SK-N-SH (cell line): ENCODE data around the gene CRISP3. TPM values are rescaled to one million over a fixed set of nuclear protein-coding genes. Genes with fewer than 3 reads are reported as not detected.

Source experiments
- CTCF ChIA-PET: fragments of 300-600, 350-600 bp; formaldehyde crosslinking; extraction: SDS; loops from one replicate; lab custom pipeline; 2021; lab: Yijun Ruan, JAX
- POLR2A ChIA-PET: fragments of 350-600 bp; sonication (Branson Sonifier 250); formaldehyde crosslinking; extraction: SDS; loops from one replicate; lab custom pipeline; 2020; ENCODE audit warnings: antibody characterized with exemption, inconsistent platforms; lab: Yijun Ruan, JAX
- DNase-seq: peaks from one replicate; pipeline ENCODE4 v3.0.0; 2012
- H2AFZ ChIP-seq: fragments of 200-600 bp; sonication (generic); 2 replicates; pipeline ENCODE4 v1.8.1; 2016; ENCODE audit warnings: antibody characterized with exemption, mild to moderate bottlenecking, low read depth
- H3F3A ChIP-seq: fragments of 200-600 bp; sonication (generic); replicated peaks from 2 replicates; pipeline ENCODE3; 2016; ENCODE audit warnings: antibody characterized with exemption, mild to moderate bottlenecking; ENCODE audit not compliant: insufficient read depth
- H3K27ac ChIP-seq, 2 experiments: fragments of 200-500 bp in 1 of 2; fragments of 200-600 bp in 1 of 2; sonication (Bioruptor generic) in 1 of 2; sonication (generic), shearing (Covaris generic) in 1 of 2; 2 replicates each; pipeline versions ENCODE4 v1.5.1 to v1.6.1; 2014 to 2016; ENCODE audit warnings: low read depth in 2 of 2, inconsistent platforms in 1 of 2, low read length in 1 of 2, mild to moderate bottlenecking in 1 of 2, mixed read lengths in 1 of 2
- H3K27me3 ChIP-seq: fragments of 200-600 bp; sonication (generic), shearing (Covaris generic); 2 replicates; pipeline ENCODE4 v1.6.1; 2016; ENCODE audit warnings: mixed run types; ENCODE audit not compliant: insufficient read depth
- H3K36me3 ChIP-seq, 2 experiments: fragments of 200-500 bp in 1 of 2; fragments of 200-600 bp in 1 of 2; sonication (Bioruptor generic) in 1 of 2; sonication (generic) in 1 of 2; replicated peaks in 1 of 2; 2 replicates each; pipeline versions ENCODE3 to v1.5.1; 2014 to 2016; ENCODE audit warnings: low read length in 1 of 2, mild to moderate bottlenecking in 1 of 2; ENCODE audit not compliant: insufficient read depth in 2 of 2, control insufficient read depth in 1 of 2
- H3K4me1 ChIP-seq, 2 experiments: fragments of 200-500 bp in 1 of 2; fragments of 200-600 bp in 1 of 2; sonication (Bioruptor generic) in 1 of 2; sonication (generic), shearing (Covaris generic) in 1 of 2; 2 replicates each; pipeline versions ENCODE4 v1.5.1 to v1.6.1; 2014 to 2016; ENCODE audit warnings: low read depth in 1 of 2, low read length in 1 of 2, mixed run types in 1 of 2; ENCODE audit not compliant: insufficient read depth in 2 of 2, control insufficient read depth in 1 of 2
- H3K4me2 ChIP-seq: fragments of 200-600 bp; sonication (generic), shearing (Covaris generic); 2 replicates; pipeline ENCODE4 v1.6.1; 2017; ENCODE audit warnings: mixed run types
- H3K4me3 ChIP-seq, 2 experiments: fragments of 200-500 bp in 1 of 2; fragments of 200-600 bp in 1 of 2; sonication (Bioruptor generic) in 1 of 2; sonication (generic), shearing (Covaris generic) in 1 of 2; 2 replicates each; pipeline versions ENCODE4 v1.5.1 to v1.8.1; 2014 to 2016; ENCODE audit warnings: low read depth in 2 of 2, inconsistent platforms in 1 of 2, low read length in 1 of 2, mild to moderate bottlenecking in 1 of 2, mixed read lengths in 1 of 2, moderate library complexity in 1 of 2
- H3K79me2 ChIP-seq: fragments of 200-600 bp; sonication (generic); 2 replicates; pipeline ENCODE4 v1.8.1; 2017; ENCODE audit warnings: mild to moderate bottlenecking; ENCODE audit not compliant: insufficient read depth
- H3K9ac ChIP-seq: fragments of 200-600 bp; sonication (generic); 2 replicates; pipeline ENCODE4 v1.6.1; 2017; ENCODE audit warnings: mixed run types
- H3K9me2 ChIP-seq: fragments of 200-600 bp; sonication (generic); 2 replicates; pipeline ENCODE4 v1.6.1; 2017; ENCODE audit warnings: mixed run types
- H3K9me3 ChIP-seq: fragments of 200-600 bp; sonication (generic); 2 replicates; pipeline ENCODE4 v1.6.1; 2017; ENCODE audit warnings: mixed run types, mild to moderate bottlenecking, moderate library complexity
- H4K20me1 ChIP-seq: fragments of 200-600 bp; sonication (generic); 2 replicates; pipeline ENCODE4 v1.6.1; 2017; ENCODE audit warnings: mild to moderate bottlenecking, mixed run types; ENCODE audit not compliant: insufficient read depth
- CHD2 ChIP-seq: fragments of 150-350 bp; IDR thresholded peaks from 2 replicates; pipeline ENCODE4 v1.6.1; 2018; ENCODE audit warnings: low read length; ENCODE audit not compliant: partially characterized antibody
- EP300 ChIP-seq, 2 experiments: IDR thresholded peaks; 2 replicates each; pipeline versions ENCODE4 v1.4.0 to v1.6.1; 2012; ENCODE audit warnings: borderline replicate concordance in 1 of 2, low read depth in 1 of 2, low read length in 1 of 2
- EZH2phosphoT487 ChIP-seq: fragments of 200-600 bp; sonication (generic); IDR thresholded peaks from 2 replicates; pipeline ENCODE4 v1.6.1; 2017; ENCODE audit warnings: low read depth, mixed run types, mild to moderate bottlenecking, antibody characterized with exemption, moderate library complexity, borderline replicate concordance
- FOSL2 ChIP-seq: IDR thresholded peaks from 2 replicates; pipeline ENCODE4 v1.4.0; 2012; ENCODE audit warnings: low read depth, mild to moderate bottlenecking, moderate library complexity, borderline replicate concordance
- GABPA ChIP-seq: IDR thresholded peaks from 2 replicates; pipeline ENCODE4 v1.4.0; 2012; ENCODE audit warnings: low read depth, mild to moderate bottlenecking
- GATA2 ChIP-seq: sonication (generic); formaldehyde crosslinking; IDR thresholded peaks from 2 replicates; pipeline ENCODE4 v1.5.0; 2020; ENCODE audit warnings: mild to moderate bottlenecking, missing genetic modification reagents
- MEF2A ChIP-seq: IDR thresholded peaks from 2 replicates; pipeline ENCODE4 v1.4.0; 2012; ENCODE audit warnings: low read depth, borderline replicate concordance
- NFIC ChIP-seq: IDR thresholded peaks from 2 replicates; pipeline ENCODE4 v1.4.0; 2012; ENCODE audit warnings: borderline replicate concordance
- RAD21 ChIP-seq: IDR thresholded peaks from 2 replicates; pipeline ENCODE4 v1.6.1; 2012; ENCODE audit warnings: mild to moderate bottlenecking, low read length
- RCOR1 ChIP-seq: fragments of 150-350 bp; IDR thresholded peaks from 2 replicates; pipeline ENCODE4 v1.6.1; 2017; ENCODE audit warnings: antibody characterized with exemption, low read length
- REST ChIP-seq: IDR thresholded peaks from 2 replicates; pipeline ENCODE4 v1.6.1; 2012; ENCODE audit warnings: mild to moderate bottlenecking, low read depth, low read length, moderate library complexity
- RFX5 ChIP-seq: IDR thresholded peaks from 2 replicates; pipeline ENCODE4 v1.6.1; 2012; ENCODE audit warnings: mild to moderate bottlenecking, improper control_type of control experiment, low read length
- RXRA ChIP-seq: IDR thresholded peaks from 2 replicates; pipeline ENCODE4 v1.4.0; 2012; ENCODE audit warnings: low read depth, mild to moderate bottlenecking, borderline replicate concordance
- SMC3 ChIP-seq: IDR thresholded peaks from 2 replicates; pipeline ENCODE4 v1.6.1; 2012; ENCODE audit warnings: low read depth, low read length, improper control_type of control experiment
- TEAD4 ChIP-seq: IDR thresholded peaks from 2 replicates; pipeline ENCODE4 v1.4.0; 2012; ENCODE audit warnings: mild to moderate bottlenecking, borderline replicate concordance; ENCODE audit not compliant: insufficient read depth
- USF2 ChIP-seq: fragments of 150-350 bp; IDR thresholded peaks from 2 replicates; pipeline ENCODE4 v1.6.1; 2017; ENCODE audit warnings: antibody characterized with exemption, low read length, low read depth, borderline replicate concordance
- YY1 ChIP-seq: IDR thresholded peaks from 2 replicates; pipeline ENCODE4 v1.4.0; 2012; ENCODE audit warnings: low read depth, mild to moderate bottlenecking
- WGBS: methylation state at CpG from one replicate; pipeline ENCODE4 v1.1.6; 2017; ENCODE audit warnings: low lambda C conversion rate; 5-methylcytosine and 5-hydroxymethylcytosine counted together
- polyA plus RNA-seq, 3 experiments: library from polyadenylated mRNA; depleted of rRNA; stranded (reverse); fragments of >200 nt; gene quantifications; 2 replicates each; pipeline ENCODE4 v1.2.3, GENCODE V29; 2012

The CRISP3 gene
- polyA plus RNA-seq, 1 of the 3 experiments (the other 2 are of a cell fraction): not detected

- H2AFZ ChIP-seq: no peak within 1 kb of the TSS
- TF ChIP-seq USF2: no peak
- H3K9ac ChIP-seq: no peak within 1 kb of the TSS
- DNase-seq: peak; percentile 1
- 12% methylated on average over 21 of the region's 26 CpGs for WGBS
- H4K20me1 ChIP-seq: no peaks in the 10 kb centered on the region
- H3K27me3 ChIP-seq: no peaks in the 10 kb centered on the region
- H3K4me3 ChIP-seq: no peak within 1 kb of the TSS
- H3K27ac ChIP-seq: no peak within 1 kb of the TSS
- ChIA-PET POLR2A (no interaction called here), CTCF (no interaction called here)
- no peaks in the 10 kb centered on the region for H3K79me2 ChIP-seq
- H3F3A ChIP-seq: no peaks in the 10 kb centered on the region
- H3K36me3 ChIP-seq: no peaks in the 10 kb centered on the region
- no peaks in the 10 kb centered on the region for H3K9me3 ChIP-seq
- H3K4me1 ChIP-seq: no peaks in the 10 kb centered on the region
- peak within 1 kb of the TSS; percentile 33; the same call in 1 of the 2 replicates for H3K4me2 ChIP-seq
- H3K9me2 ChIP-seq: no peaks in the 10 kb centered on the region
Measured at GRCh38 chr6:49713346-49713745, 30.8 kb downstream of the CRISP3 start, which contains the start of gene CRISP2. TSS of gene CRISP2 (minus strand) at chr6:49713543. CDS start at chr6:49709196, 4,347 bp downstream.

GRCh38 chr6:49698478-49698877, 45.7 kb downstream of the CRISP3 start:
- Histone ChIP-seq H3K9ac (no peak overlapping the region), H3K27ac (no peak overlapping the region), H3K36me3 (no peaks in the 10 kb centered on the region), H3K4me2 (no peak overlapping the region), H3K4me1 (no peaks in the 10 kb centered on the region), H3K27me3 (no peaks in the 10 kb centered on the region), H3F3A (no peaks in the 10 kb centered on the region), H3K4me3 (no peak overlapping the region), H2AFZ (no peak overlapping the region), H3K79me2 (no peaks in the 10 kb centered on the region), H3K9me3 (no peaks in the 10 kb centered on the region), H4K20me1 (no peaks in the 10 kb centered on the region), H3K9me2 (no peaks in the 10 kb centered on the region)
- DNase-seq: no peak
- ChIA-PET POLR2A (no interaction called here), CTCF (no interaction called here)
- no peak for TF ChIP-seq GABPA
- TF ChIP-seq RCOR1: no peak
- TF ChIP-seq RAD21: no peak

DNA sequence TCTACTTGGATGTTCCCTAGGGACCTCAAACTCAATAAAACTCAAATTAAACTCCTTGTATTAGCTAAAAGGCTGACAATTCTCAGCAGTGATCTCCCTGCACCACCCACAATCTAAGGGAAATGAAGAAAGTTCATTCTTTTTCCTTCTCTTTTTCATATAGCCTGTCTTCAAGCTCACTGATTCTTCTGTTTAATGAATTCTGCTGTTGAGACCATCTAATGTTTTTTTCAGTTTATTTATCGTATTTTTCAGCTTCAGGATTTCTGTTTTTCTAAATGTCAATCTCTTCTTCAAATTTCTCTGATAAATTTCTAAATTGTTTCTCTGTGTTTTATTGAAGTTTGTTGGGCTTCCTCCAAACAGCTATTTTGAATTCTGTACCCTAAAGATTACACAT, 50.7 kb downstream of the CRISP3 start:
- Histone ChIP-seq H3K4me2 (no peak overlapping the region), H3K36me3 (no peaks in the 10 kb centered on the region), H3K9me3 (no peaks in the 10 kb centered on the region), H3K9me2 (no peaks in the 10 kb centered on the region), H3K9ac (no peak overlapping the region), H3K79me2 (no peaks in the 10 kb centered on the region), H3K27me3 (no peaks in the 10 kb centered on the region), H3K4me1 (no peaks in the 10 kb centered on the region), H3F3A (no peaks in the 10 kb centered on the region), H3K27ac (no peak overlapping the region), H2AFZ (no peak overlapping the region), H4K20me1 (no peaks in the 10 kb centered on the region), H3K4me3 (no peak overlapping the region)
- POLR2A ChIA-PET: no interaction called here
- 2% methylated on average over 1 of the region's 1 CpG for whole genome bisulfite sequencing
- TF ChIP-seq MEF2A (no peak), EP300 (IDR thresholded peaks at IDR 0.05; ENCODE audit: borderline replicate concordance in 1 of 2, low read depth in 1 of 2, low read length in 1 of 2) (no peak), FOSL2 (no peak), RAD21 (no peak), GATA2 (CRISPR knock-in tag) (no peak), RXRA (no peak), CHD2 (no peak), SMC3 (no peak), YY1 (no peak), NFIC (no peak), TEAD4 (no peak), REST (no peak), RFX5 (no peak), EZH2phosphoT487 (no peak)
- CTCF ChIA-PET: no interaction called here
- no peak for DNase-seq
